Measurements from ENCODE around the gene IREB2. TPM values are rescaled to one million over a fixed set of nuclear protein-coding genes. Genes with fewer than 3 reads are reported as not detected.

Gene IREB2
- total RNA-seq, 1 experiment from 2014 or later, result 89.5 TPM

GRCh38 chr15:78542647-78543046 lies 104.6 kb downstream of the IREB2 start:
- Mint-ChIP-seq H3K27ac (peak overlapping the region; percentile 72), H3K9me3 (no peaks in the 10 kb centered on the region), H3K4me1 (peaks cover 11% of the 10 kb centered on the region), H3K27me3 (ENCODE audit: low read depth) (no peaks in the 10 kb centered on the region), H3K4me3 (no peak overlapping the region), H3K36me3 (peaks cover 50% of the 10 kb centered on the region)
- TF ChIP-seq NFE2L1 (CRISPR knock-in tag; IDR thresholded peaks at IDR 0.05), result no peak
- no peak for TF ChIP-seq CREB1 (CRISPR knock-in tag; IDR thresholded peaks at IDR 0.05)
- no peak for TF ChIP-seq ZNF317 (CRISPR knock-in tag; IDR thresholded peaks at IDR 0.05; ENCODE audit: borderline replicate concordance, low read depth)
- TF ChIP-seq ZNF219 (CRISPR knock-in tag; IDR thresholded peaks at IDR 0.05; ENCODE audit: borderline replicate concordance), result no peak
- no peak for TF ChIP-seq ATF2 (CRISPR knock-in tag; IDR thresholded peaks at IDR 0.05; ENCODE audit: borderline replicate concordance, low read depth)
- no peak for TF ChIP-seq AR (CRISPR knock-in tag; IDR thresholded peaks at IDR 0.05)
- no peak for TF ChIP-seq GRHL2 (CRISPR knock-in tag; IDR thresholded peaks at IDR 0.05; ENCODE audit: insufficient replicate concordance, severe bottlenecking)
- POLR2A ChIA-PET, result interaction anchor here (3.4 kb wide), 1 partner anchor 23 kb away, joined by 35 read pairs; the partner anchor contains the start of gene CHRNA5
- ATAC-seq, result no peak
- CTCF ChIA-PET, result no interaction called here
- no peak for DNase-seq (ENCODE audit: low spot score)

GRCh38 chr15:78550194-78550593 lies 112.2 kb downstream of the IREB2 start:
- ATAC-seq, result peak; percentile 62
- ChIA-PET POLR2A (interaction anchor here (1.9 kb wide), 1 partner anchor 15 kb away, joined by 6 read pairs; the partner anchor contains the start of gene CHRNA5), CTCF (interaction anchor here (1.2 kb wide), 1 partner anchor 15 kb away, joined by 3 read pairs; the partner anchor contains the start of gene CHRNA5)
- Mint-ChIP-seq H3K4me1 (peaks cover 4% of the 10 kb centered on the region), H3K27me3 (ENCODE audit: low read depth) (no peaks in the 10 kb centered on the region), H3K9me3 (no peaks in the 10 kb centered on the region), H3K36me3 (peaks cover 44% of the 10 kb centered on the region), H3K4me3 (no peak overlapping the region), H3K27ac (peak overlapping the region; percentile 30; the same call in 1 of the 2 replicates)
- no peak for TF ChIP-seq SP1 (CRISPR knock-in tag; conservative IDR thresholded peaks at IDR 0.05)
- TF ChIP-seq IRF1 (CRISPR knock-in tag; IDR thresholded peaks at IDR 0.05), result no peak
- TF ChIP-seq MYBL2 (CRISPR knock-in tag; IDR thresholded peaks at IDR 0.05), result no peak
- no peak for TF ChIP-seq ZNF532 (CRISPR knock-in tag; IDR thresholded peaks at IDR 0.05; ENCODE audit: borderline replicate concordance)
- no peak for TF ChIP-seq ZNF138 (CRISPR knock-in tag; conservative IDR thresholded peaks at IDR 0.05)
- TF ChIP-seq ZNF263 (CRISPR knock-in tag; IDR thresholded peaks at IDR 0.05; ENCODE audit: low read depth), result no peak
- TF ChIP-seq AR (CRISPR knock-in tag; IDR thresholded peaks at IDR 0.05), result no peak
- no peak for TF ChIP-seq SMAD3 (CRISPR knock-in tag; IDR thresholded peaks at IDR 0.05; ENCODE audit: borderline replicate concordance)
- no peak for TF ChIP-seq ZSCAN18 (CRISPR knock-in tag; IDR thresholded peaks at IDR 0.05)
- TF ChIP-seq MXD4 (CRISPR knock-in tag; IDR thresholded peaks at IDR 0.05; ENCODE audit: borderline replicate concordance), result no peak
- no peak for TF ChIP-seq ZNF416 (CRISPR knock-in tag; IDR thresholded peaks at IDR 0.05)
- TF ChIP-seq JAZF1 (CRISPR knock-in tag; IDR thresholded peaks at IDR 0.05), result no peak
- TF ChIP-seq ETV6 (CRISPR knock-in tag; IDR thresholded peaks at IDR 0.05), result no peak
- DNase-seq (ENCODE audit: low spot score), result no peak

All from WTC11 (cell line).